ENCODE measurements around the gene ARSD.

The ARSD gene

GRCh38 chrX:2889706-2890490 lies 39.2 kb downstream of the ARSD start:
- DNase-seq = peak; percentile 40

GRCh38 chrX:2889045-2889605 lies 40.0 kb downstream of the ARSD start:
- DNase-seq = no peak

- DNase-seq = no peak
These were observed 40.8 kb downstream of the ARSD start for GRCh38 chrX:2888309-2888708.

- no peak for DNase-seq
These were observed 45.4 kb downstream of the ARSD start for GRCh38 chrX:2883770-2884169.

GRCh38 chrX:2879670-2880069 lies 49.5 kb downstream of the ARSD start:
- DNase-seq = no peak

GRCh38 chrX:2878563-2878962 lies 50.6 kb downstream of the ARSD start:
- no peak for DNase-seq

- DNase-seq = peak; percentile 37
These were observed 53.2 kb downstream of the ARSD start for GRCh38 chrX:2875798-2876399.

GRCh38 chrX:2875136-2875481 lies 54.0 kb downstream of the ARSD start:
- DNase-seq = no peak

GRCh38 chrX:2874222-2875135 lies 54.7 kb downstream of the ARSD start:
- DNase-seq = no peak

- no peak for DNase-seq
These were observed 56.4 kb downstream of the ARSD start for GRCh38 chrX:2872671-2873277.

- no peak for DNase-seq
These were observed 57.3 kb downstream of the ARSD start for GRCh38 chrX:2871831-2872230.

- no peak for DNase-seq
These were observed 58.5 kb downstream of the ARSD start for GRCh38 chrX:2870650-2871049.

- no peak for DNase-seq
These were observed 61.9 kb downstream of the ARSD start for GRCh38 chrX:2867206-2867605.

GRCh38 chrX:2863646-2864045 lies 65.5 kb downstream of the ARSD start:
- DNase-seq = no peak

- DNase-seq = no peak
These were observed 66.7 kb downstream of the ARSD start for GRCh38 chrX:2862404-2862803.

- DNase-seq = no peak
These were observed 69.8 kb downstream of the ARSD start for GRCh38 chrX:2859197-2859797.

- DNase-seq = peak; percentile 11
These were observed 71.6 kb downstream of the ARSD start for GRCh38 chrX:2857566-2857965.

GRCh38 chrX:2855761-2856160 lies 73.4 kb downstream of the ARSD start:
- DNase-seq = no peak

GRCh38 chrX:2854918-2855317 lies 74.2 kb downstream of the ARSD start:
- no peak for DNase-seq

Measured in hematopoietic multipotent progenitor cell treated with erythropoietin and hydrocortisone succinate and interleukin-3 and kit ligand, for 4 days (in vitro differentiated cells).